ENCODE results near the gene BRMS1. TPM values are rescaled to one million over a fixed set of nuclear protein-coding genes. Genes with fewer than 3 reads are reported as not detected.
"Not testable (repeated sequence)": the region's sequence is repeated elsewhere in the genome, so short reads cannot be mapped to it uniquely, and the experiment has no call there.

Gene BRMS1
- total RNA-seq, 2 experiments from 2014 or later, result 35.7 to 35.9 TPM

DNA sequence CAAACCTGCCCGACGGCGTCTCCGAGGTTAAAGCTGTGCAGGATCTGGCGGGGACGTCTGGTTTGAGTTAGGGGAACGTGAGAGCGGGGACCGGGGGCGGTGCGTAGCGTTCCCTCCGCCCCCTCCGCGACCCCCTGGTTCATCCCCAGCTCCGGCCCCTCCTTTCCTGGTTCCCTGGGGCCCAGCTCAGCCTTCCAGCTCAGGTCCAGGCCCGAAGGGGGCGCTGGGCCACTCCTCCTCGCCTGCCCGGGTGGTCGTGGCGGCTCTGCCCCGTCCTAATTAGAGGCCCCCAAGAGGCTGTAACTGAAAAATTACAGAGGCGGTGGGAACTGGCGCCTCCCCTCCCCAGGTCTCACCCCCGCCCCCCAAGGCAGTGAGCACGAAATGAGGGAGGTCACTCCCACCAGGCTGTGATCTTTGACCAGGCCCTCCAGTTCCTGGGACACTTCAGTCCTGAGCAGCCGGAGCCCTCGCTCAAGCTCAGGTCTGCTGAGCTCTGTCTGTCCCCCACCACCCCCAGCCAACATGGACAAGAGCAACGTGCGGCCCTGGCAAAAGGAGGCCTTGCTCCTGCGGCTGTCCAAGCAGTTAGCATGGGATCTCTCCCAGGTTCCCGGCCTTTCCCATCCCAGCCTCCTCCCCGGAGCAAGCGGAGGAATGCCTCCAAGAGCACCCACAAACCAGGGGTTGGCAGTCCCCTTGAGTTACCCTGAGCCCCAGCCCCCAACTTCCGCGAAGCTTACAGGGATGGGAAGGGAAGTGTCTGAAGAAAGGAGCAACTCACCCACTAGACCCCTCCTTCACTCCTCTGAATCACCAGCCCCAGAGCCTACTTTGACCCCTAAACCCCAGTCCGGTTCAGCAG, 31.4 kb downstream of the BRMS1 start:
- ATAC-seq, result no peak
- CTCF ChIA-PET, result interaction anchor here (1.0 to 10.2 kb wide), 11 partner anchors 9 to 125 kb away, joined by 3 to 149 read pairs (median 37); partner anchors contain the start of genes B4GAT1, BRMS1, MRPL11 and RIN1
- intact Hi-C loops (cut with micrococcal nuclease), result loop anchor here (5.0 kb wide), 2 partner anchors 34 to 74 kb away; partner anchors contain the start of genes B4GAT1 and BRMS1

DNA sequence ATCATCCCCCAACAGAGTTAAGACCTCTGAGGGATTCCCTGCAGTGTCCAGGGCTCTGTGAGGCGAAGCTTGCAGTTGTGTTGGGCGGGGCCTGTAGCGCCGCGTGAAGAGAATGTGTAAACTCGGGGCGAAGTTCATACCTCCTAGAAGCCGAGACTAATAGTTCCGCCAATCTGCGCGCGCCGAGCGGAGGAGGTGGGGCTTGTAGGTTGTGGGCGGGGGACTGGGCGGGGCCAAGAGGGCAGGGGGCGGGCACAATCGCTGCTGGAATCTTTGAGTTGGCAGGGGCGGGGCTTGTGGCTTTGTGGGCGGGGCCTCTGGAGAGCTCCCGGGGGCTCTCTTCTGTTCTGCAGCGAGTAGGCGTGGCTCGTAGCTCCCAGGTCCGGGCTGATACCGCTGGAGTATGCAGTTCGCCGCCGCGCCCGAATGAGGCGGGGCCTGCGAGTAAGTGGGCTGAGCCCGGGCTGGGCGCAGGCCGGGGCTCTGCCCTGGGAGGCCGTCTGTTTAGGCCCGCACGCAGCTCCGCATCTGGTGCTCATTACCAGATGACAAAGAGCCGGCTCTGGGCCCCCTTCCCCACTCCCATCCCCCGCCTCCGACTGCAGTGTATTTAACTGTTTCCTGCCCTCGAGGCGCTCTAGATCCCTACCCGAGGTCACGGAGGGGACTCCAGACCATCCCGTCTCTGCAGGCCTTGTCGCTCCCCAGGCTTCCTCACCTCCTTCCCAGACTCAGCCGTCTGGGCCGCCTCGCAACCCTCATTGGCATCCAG, 32.2 kb downstream of the BRMS1 start:
- POLR2A ChIA-PET, result interaction anchor here (0.5 to 6.9 kb wide), 24 partner anchors 10 to 467 kb away, joined by 3 to 38 read pairs (median 4); partner anchors contain the start of genes B4GAT1, BRMS1, RAB1B and RIN1
- CTCF ChIA-PET, result interaction anchor here (0.5 to 10.2 kb wide), 20 partner anchors 9 to 109 kb away, joined by 3 to 149 read pairs (median 8); partner anchors contain the start of genes B4GAT1, BRMS1, RIN1 and TMEM151A
- Mint-ChIP-seq H3K9me3 (no peaks in the 10 kb centered on the region), H3K36me3 (ENCODE audit: low read depth) (peaks cover 7% of the 10 kb centered on the region), H3K4me3 (peak overlapping the region; percentile 80), H3K4me1 (ENCODE audit: low read depth) (peaks cover 32% of the 10 kb centered on the region), H3K27me3 (no peaks in the 10 kb centered on the region), H3K27ac (peak overlapping the region; percentile 97)
- peak; percentile 99 for DNase-seq
- ATAC-seq, result peak; percentile 71
- TF ChIP-seq, protein P1, sequence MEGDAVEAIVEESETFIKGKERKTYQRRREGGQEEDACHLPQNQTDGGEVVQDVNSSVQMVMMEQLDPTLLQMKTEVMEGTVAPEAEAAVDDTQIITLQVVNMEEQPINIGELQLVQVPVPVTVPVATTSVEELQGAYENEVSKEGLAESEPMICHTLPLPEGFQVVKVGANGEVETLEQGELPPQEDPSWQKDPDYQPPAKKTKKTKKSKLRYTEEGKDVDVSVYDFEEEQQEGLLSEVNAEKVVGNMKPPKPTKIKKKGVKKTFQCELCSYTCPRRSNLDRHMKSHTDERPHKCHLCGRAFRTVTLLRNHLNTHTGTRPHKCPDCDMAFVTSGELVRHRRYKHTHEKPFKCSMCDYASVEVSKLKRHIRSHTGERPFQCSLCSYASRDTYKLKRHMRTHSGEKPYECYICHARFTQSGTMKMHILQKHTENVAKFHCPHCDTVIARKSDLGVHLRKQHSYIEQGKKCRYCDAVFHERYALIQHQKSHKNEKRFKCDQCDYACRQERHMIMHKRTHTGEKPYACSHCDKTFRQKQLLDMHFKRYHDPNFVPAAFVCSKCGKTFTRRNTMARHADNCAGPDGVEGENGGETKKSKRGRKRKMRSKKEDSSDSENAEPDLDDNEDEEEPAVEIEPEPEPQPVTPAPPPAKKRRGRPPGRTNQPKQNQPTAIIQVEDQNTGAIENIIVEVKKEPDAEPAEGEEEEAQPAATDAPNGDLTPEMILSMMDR (IDR thresholded peaks at IDR 0.05), result no peak
- intact Hi-C loops (cut with micrococcal nuclease), result loop anchor here (5.0 kb wide), 2 partner anchors 35 to 75 kb away; partner anchors contain the start of genes B4GAT1 and BRMS1

More for the DNA sequence above, 31.4 kb downstream of the BRMS1 start:
- Mint-ChIP-seq H3K27ac (peak overlapping the region; percentile 97), H3K36me3 (ENCODE audit: low read depth) (peaks cover 7% of the 10 kb centered on the region), H3K9me3 (no peaks in the 10 kb centered on the region), H3K4me1 (ENCODE audit: low read depth) (peaks cover 39% of the 10 kb centered on the region), H3K4me3 (peak overlapping the region; percentile 80), H3K27me3 (no peaks in the 10 kb centered on the region)
- TF ChIP-seq, protein P1 (IDR thresholded peaks at IDR 0.05), result no peak
- DNase-seq, result peak; percentile 51
- POLR2A ChIA-PET, result interaction anchor here (1.0 to 6.9 kb wide), 18 partner anchors 9 to 258 kb away, joined by 3 to 38 read pairs (median 6); partner anchors contain the start of genes B4GAT1, BRMS1, RAB1B and RIN1

DNA sequence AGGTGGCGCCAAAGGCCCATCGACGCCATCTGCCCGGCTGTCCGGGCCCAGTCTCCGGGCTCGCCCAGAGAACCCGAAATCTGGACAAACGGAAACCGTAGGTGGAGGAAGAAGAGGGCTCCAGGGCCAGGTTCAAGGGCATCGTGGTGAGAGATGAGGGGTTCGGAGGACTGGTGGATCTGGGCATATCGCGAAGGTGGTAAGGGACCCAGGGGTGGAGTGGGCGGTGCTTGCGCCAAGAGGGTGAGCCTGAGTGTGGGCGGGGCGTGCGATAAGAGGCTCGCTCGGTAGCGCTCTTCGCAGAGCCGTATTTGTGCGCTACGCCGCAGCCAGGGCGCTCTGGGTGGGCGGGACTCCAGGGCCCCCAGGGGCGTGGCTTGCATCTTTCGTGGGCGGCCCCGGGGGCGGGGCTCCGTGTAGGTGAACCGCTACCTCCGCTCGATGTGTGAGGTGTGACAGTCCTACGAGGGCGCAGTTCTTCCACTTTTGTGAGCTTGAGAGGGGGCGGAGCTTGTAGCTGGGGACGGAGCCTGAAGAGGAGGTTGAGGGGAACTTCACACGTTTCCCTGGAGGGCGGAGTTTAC, 32.8 kb downstream of the BRMS1 start:
- H3K27me3 Mint-ChIP-seq, result no peaks in the 10 kb centered on the region
- H3K4me3 Mint-ChIP-seq, result peak overlapping the region; percentile 80
- intact Hi-C loops (cut with micrococcal nuclease), result loop anchor here (5.0 kb wide), 2 partner anchors 35 to 75 kb away; partner anchors contain the start of genes B4GAT1 and BRMS1
- peaks cover 26% of the 10 kb centered on the region for H3K4me1 Mint-ChIP-seq (ENCODE audit: low read depth)
- H3K27ac Mint-ChIP-seq, result peak overlapping the region; percentile 97
- ChIA-PET CTCF (interaction anchor here (0.5 to 10.2 kb wide), 31 partner anchors 10 to 244 kb away, joined by 3 to 149 read pairs (median 5); partner anchors contain the start of genes B4GAT1, BRMS1, DPP3 and RIN1), POLR2A (interaction anchor here (0.5 to 6.9 kb wide), 19 partner anchors 10 to 466 kb away, joined by 3 to 38 read pairs (median 5); partner anchors contain the start of genes B4GAT1, BRMS1, RIN1 and SLC29A2)
- peak; percentile 68 for ATAC-seq
- H3K36me3 Mint-ChIP-seq (ENCODE audit: low read depth), result peaks cover 7% of the 10 kb centered on the region
- TF ChIP-seq, protein P1 (IDR thresholded peaks at IDR 0.05), result peak; percentile 33
- H3K9me3 Mint-ChIP-seq, result no peaks in the 10 kb centered on the region
- DNase-seq, result peak; percentile 99

DNA sequence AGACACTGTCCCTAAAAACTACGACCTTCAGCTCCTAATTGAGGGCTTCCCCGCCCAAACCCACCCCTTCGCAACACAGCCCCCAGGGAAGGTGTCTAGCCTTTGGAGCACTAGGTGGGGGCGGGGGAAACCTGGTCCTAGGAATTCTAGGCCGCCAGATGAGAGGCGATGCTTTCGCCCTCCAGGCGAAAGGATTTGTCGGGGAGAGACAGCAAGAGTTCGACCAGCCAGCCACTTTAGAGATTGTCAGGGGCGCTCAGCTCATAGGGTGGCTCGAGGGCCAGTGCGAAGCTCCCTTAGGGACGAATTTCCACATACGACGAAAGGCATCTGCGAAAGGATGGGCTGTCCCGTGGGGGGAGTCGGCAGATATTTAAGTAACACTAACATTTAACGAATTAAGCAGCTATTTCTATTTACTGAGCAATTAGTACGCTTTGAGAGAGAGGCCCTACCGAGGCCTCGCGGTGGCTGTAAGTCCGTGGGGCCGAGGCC, 33.4 kb downstream of the BRMS1 start:
- Mint-ChIP-seq H3K4me1 (ENCODE audit: low read depth) (peaks cover 25% of the 10 kb centered on the region), H3K36me3 (ENCODE audit: low read depth) (peaks cover 7% of the 10 kb centered on the region), H3K27me3 (no peaks in the 10 kb centered on the region), H3K4me3 (peak overlapping the region; percentile 80), H3K9me3 (no peaks in the 10 kb centered on the region), H3K27ac (peak overlapping the region; percentile 97)
- intact Hi-C loops (cut with micrococcal nuclease), result loop anchor here (5.0 kb wide), 2 partner anchors 36 to 76 kb away; partner anchors contain the start of genes B4GAT1 and BRMS1
- ATAC-seq (no peak), DNase-seq (no peak)
- CTCF ChIA-PET, result interaction anchor here (0.7 to 10.2 kb wide), 29 partner anchors 10 to 244 kb away, joined by 3 to 149 read pairs (median 6); partner anchors contain the start of genes B4GAT1, BRMS1, DPP3 and RIN1
- POLR2A ChIA-PET, result interaction anchor here (0.7 to 3.8 kb wide), 12 partner anchors 11 to 240 kb away, joined by 3 to 21 read pairs (median 6); partner anchors contain the start of genes BRMS1 and YIF1A
- TF ChIP-seq, protein P1 (IDR thresholded peaks at IDR 0.05), result peak; percentile 96

DNA sequence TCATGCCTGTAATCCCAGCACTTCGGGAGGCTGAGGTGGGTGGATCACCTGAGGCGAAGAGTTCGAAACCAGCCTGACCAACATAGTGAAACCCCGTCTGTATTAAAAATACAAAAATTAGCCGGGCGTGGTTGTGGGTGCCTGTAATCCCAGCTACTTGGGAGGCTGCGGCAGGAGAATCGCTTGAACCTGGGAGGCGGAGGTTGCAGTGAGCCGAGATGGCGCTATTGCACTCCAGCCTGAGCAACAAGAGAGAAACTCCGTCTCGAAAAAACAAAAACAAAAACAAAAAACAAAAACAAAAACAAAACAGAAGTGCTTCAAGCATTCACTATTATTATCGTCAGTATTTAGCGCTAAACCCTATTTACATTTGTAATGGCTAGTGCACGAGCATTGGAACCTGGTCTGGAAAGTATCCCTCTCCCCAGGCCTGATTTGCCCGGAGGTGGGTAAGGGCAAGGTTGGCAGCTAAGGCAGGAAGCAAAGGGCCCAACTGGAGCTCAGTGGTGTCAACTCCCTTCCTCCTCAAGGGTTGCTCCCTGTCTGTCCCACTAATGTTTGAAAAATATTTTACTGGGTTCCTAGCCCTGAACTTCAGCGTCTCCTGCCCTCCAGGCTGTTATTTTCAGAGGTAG, 34.0 kb downstream of the BRMS1 start:
- ChIA-PET POLR2A (interaction anchor here (0.7 to 3.8 kb wide), 11 partner anchors 11 to 240 kb away, joined by 3 to 21 read pairs (median 7); partner anchors contain the start of genes BRMS1 and YIF1A), CTCF (interaction anchor here (0.7 to 10.2 kb wide), 27 partner anchors 10 to 243 kb away, joined by 3 to 149 read pairs (median 6); partner anchors contain the start of genes B4GAT1, BRMS1, DPP3 and RIN1)
- H3K27ac Mint-ChIP-seq; H3K9me3 Mint-ChIP-seq; H3K4me3 Mint-ChIP-seq; DNase-seq; H3K36me3 Mint-ChIP-seq (ENCODE audit: low read depth); ATAC-seq; H3K27me3 Mint-ChIP-seq: not testable (repeated sequence)
- peaks cover 22% of the 10 kb centered on the region for H3K4me1 Mint-ChIP-seq (ENCODE audit: low read depth)
- intact Hi-C loops (cut with micrococcal nuclease), result loop anchor here (5.0 kb wide), 2 partner anchors 36 to 76 kb away; partner anchors contain the start of genes B4GAT1 and BRMS1

All from activated CD8-positive, alpha-beta T cell treated with anti-CD3 and anti-CD28 coated beads for 36 hours (primary cell).